HL-60/S4 (cell line): Measurements from ENCODE around the gene PPP1CC.

Source experiments
- in situ Hi-C: fragments of 300-500 bp; cut with MboI; formaldehyde crosslinking; loops from 2 replicates; pipeline ENCODE4 v1.14.3; 2022; ENCODE audit warnings: low sequenced_read_pairs

Gene PPP1CC

DNA sequence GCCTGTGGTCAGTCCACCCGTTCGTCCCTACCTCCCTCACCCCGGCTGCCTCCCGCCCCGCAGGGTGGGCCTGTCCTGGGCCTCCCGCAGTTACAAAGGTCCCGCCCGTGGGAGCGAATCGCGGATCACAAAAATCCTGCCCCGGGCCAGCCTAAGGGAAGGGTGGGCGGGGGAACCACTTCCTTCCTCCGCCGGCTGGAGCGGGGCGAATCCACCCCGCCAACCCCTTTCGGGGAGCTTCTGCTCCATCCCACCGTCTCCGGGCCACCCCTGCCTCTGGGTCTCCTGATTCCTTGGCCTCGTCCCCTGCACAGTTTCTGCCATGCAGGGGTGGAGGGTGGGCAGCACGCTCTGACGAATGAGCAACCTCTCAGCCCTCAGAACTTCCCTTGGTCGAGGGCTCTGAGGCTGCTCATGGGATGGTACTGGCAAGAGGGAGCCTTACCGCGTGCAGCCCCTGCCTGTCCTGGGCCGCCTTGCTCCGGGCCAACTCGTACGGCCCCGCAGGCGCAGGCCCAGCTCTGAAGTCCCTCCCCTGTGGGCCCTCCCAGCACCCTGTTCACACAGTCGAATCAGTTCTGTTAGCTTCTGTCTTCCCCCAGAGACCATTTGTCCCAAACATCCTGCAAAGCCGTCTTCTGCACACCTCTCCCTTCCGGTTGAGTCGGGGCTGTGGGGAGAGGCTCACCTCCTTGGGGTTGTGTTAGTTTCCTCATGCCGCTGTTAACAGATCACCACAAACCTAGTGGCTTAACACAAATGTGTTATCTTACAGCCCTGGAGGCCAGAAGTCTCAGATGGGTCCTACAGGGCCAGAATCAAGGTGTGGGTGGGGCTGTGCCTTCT is 53.2 kb downstream of the PPP1CC start:
- in situ Hi-C loops = loop anchor here (10.0 kb wide), 1 partner anchor 75 kb away; the partner anchor contains the start of gene TCTN1

DNA sequence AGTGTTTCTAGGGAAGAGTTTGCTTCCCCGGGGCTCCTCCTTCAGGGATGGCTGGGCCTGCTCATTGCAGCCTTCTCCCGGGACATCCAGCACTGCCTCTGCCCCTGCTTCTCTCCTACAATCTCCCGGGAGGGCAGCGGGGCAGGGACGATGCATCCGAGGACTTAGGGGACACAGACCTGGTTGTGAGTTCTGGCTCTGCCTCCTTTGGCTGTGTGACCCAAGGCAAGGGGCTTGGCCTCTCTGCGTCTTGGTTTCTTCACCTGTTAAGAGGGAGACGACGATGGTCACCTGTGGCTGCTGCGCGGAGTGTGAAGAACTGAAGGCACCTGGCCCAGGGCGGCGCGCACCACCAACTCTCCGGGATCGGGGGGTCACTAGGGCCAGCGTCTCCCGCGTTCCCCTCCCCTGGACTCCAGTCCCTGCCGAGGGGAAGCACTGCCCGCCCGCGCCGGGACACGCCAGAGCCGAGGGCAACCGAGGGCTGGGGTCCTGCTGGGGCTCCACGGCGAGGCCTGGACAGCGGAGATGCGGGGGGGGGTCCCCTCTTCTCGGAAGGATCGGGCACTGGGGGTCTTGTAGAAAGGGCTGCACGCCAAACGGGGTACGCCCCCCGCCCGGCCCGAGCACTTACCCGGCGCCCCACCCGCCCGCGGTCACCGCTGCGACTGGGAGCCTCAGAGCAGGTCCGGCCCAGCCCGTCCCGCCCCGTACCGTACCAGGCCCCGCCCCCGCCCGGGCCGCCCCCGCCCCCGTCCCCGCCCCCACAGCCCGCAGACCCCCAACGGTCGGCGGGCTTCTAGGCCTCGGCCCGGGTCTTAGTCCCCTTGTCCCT is 54.0 kb downstream of the PPP1CC start, which contains the start of gene HVCN1:
TSS of gene HVCN1 (minus strand) at position 670 of the 835 bp plus-strand sequence. CDS start 5,870 bp downstream, outside the sequence.
- in situ Hi-C loops = no loop called here

DNA sequence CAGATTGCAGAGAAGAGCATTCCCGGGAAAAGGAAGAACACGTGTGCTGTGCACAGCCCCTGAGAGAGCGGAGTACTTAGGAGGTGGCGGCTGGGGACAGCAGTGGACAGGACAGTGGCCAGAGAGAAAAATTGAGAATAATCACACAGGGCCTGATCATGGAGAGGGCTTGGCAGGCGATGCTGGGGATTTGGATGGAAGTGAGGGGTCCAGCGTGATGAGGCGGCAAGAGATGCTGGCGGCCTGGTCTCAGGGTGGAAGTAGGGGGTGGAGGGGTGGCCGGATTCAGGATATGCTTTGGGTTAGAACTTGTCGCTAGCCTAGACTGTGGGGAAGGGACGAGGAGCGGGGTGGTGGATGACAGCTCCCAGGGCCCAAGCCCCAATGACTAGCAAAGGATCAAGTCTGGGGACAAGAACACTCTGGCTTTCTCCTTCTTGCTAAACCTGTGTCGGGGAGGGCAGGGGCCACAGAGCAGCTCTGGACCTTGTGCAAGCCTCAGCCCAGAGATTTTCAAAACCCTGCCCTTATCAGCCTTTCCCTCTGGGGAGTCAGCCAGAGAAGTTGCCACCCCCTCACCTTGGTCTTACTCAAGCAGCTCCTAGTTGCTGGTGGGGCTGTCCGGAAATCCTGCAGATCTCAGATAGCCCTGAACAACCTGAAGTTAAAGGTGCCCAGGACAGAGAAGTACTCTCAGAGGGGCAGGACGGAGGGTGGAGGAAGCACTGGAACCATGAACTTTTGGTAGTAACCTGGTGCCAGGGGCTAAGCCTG is 55.1 kb downstream of the PPP1CC start:
- in situ Hi-C loops = no loop called here

DNA sequence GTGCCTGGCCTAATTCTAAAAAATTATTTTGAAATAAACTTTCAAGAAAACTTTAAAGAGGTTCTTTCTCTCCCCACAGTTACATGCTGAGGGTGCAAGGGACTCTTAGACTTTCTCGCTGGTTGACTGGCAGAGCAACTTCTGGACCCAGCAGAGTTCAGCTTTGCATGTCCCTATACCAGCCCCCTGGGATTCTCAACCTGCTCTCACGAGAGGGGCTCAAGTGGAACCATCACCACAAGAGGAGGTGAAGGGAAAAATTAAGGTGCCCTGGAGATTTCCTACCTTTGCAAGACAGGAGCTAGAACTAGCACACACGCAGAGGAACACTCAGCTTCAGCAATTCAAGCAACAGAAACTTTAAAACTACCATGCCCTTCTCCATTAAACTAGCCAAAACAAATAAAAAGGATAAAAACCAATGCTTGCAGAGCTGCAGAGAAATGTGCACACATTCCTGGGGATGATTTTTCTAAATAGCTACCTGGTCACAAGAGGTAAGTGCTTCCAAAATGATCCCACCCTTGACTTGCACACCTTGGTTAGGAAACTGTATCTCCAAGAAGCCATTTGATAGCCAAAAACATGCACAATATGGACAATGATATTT is 56.3 kb downstream of the PPP1CC start:
- in situ Hi-C loops = no loop called here

DNA sequence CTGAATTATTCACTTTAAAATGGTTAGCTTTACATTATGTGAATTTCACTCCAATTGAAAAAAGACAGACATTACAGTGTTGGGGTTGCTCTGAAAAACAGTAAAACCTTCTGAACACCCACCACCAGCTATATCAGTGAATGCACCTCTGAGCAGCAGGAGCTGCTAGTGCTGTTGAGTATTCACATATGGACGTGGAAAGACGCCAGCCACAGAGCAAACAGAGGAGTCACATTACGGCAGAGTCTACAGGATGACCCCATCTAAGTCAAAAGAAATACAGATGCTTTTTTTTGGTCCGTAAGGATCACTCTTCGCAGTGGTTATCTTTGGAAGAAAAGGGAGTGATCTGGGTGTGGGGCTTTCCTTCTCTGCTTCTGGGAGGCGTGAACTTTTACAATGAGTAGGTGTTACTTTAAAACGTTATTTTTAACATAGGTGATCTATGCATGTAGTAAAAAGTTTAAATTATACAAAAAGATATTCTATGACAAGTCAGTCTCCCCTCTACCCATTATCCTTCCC is 58.3 kb downstream of the PPP1CC start:
- in situ Hi-C loops = no loop called here

DNA sequence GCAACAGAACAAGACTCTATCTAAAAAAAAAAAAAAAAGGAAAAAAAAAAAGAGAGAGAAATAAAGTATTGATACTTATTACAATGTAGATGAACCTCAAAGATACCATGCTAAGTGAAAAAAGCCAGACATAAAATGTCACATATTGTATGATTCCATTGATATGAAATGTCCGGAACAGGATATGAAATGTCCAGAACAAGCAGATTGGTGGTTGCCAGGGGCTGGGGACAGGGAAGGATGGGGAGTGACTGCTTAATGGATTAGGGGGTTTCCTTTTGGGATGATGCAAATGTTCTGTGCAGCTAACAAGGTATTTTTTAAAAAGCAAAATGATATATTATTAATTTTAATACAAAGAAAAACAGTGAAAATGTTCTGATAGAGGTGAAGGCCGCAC is 58.8 kb downstream of the PPP1CC start:
- in situ Hi-C loops = no loop called here

DNA sequence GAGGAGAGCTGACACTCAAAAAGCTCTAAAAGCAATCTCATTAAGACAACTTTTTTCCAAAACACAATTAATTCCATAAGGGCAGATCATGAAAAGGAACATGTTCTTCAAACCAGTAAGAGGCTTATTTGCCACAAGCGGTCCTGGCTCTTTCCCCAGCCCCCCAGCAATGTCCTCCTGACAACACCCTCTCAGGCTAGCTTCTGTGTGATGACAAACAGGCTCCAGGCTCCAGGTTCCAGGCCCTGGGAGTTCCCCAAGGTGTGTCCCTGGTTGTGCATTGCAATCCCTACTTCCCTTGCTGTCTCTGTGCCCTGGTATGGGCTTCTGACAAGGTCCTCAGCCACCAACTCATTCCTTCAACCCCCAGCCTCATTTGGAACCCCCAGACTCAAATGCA is 62.7 kb downstream of the PPP1CC start:
- in situ Hi-C loops = no loop called here

DNA sequence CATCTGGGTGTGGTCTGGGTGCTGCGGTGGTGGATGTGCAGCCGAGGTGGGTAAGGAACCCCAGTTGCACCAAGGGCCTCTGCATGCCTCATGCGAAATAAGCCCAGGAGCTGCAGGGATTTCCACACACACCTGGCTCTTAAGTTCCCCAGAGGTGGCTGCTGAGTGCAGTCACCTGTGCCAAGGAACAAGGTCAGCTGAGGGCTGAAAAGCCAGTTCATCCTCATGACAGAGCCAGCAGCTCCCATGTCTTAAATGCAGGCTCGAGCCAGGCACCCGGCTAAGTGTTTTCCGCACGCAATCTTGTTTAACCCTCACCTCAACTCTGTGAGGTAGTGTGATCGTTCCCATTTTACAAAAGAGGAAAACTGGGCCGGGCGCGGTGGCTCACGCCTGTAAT is 63.5 kb downstream of the PPP1CC start:
- in situ Hi-C loops = no loop called here

DNA sequence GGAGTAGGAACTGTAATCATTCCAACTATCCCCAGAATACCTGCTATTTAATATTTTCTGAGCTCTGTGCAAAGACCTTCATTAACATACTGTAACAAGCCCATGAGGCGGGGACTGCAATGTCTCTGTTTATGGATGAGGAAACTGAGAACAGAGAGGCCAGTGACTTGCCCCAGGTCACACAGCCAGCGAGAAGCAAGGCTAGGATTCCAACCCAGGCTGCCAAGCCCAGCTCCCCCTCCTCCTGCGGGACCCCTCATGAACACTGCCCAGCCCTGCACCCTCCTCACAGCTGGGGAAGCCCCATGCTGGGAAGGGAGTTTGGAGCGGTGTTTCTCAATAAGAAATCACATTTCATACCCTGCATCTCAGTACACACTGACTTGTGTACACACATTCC is 64.7 kb downstream of the PPP1CC start:
- in situ Hi-C loops = no loop called here

DNA sequence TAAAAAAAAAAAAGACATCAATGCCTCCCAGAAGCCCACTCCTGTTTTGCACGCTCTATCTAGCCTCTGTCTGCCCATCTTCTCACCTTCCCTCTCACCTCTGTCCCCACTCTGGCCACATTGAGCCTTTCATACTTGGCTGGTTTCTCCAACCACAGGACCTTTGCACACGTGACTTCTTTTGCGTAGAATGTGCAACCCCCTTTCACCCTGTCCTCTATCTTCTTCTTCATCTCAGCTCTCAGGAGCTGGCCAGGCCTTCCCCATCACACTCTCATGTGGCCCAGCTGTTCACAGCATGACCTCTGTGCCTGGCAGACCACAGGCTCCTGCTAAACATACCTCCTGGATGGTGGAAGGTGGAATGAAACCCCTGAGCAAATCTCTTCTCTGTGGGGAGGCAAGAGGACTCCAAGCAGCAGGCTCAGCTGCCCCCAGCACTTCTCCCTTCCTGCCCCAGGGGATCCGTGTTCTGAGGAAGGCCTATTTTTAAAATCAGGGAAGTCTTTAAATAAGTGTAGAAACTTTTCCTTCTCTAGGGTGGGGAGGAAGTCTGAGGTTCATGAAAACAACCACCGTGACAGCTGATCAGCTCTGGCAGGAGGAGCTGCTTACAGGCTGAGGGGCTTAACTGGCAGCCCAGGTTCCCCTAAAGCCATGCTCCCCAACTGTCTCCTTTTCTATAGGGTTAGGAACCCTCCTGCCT is 65.3 kb downstream of the PPP1CC start:
- in situ Hi-C loops = no loop called here

DNA sequence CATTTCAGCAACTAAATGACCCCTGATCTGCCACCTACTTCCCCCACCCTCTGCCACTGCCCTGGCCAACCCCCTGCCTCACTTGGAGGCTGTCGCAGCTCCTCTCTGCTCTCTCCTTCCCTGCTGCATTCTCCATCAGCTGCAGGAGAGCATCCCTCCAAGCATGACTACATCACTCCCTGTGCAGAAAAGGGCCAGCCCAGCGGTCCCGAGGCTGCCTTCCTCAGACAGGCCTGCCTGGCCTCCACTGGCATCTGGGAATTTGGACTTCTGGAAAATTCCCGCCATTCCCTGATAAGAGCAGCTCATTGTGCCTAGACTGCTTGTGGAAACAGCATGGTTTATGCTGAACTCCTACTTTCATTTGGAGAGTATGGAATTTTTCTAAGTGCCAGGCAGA is 66.5 kb downstream of the PPP1CC start:
- in situ Hi-C loops = no loop called here

DNA sequence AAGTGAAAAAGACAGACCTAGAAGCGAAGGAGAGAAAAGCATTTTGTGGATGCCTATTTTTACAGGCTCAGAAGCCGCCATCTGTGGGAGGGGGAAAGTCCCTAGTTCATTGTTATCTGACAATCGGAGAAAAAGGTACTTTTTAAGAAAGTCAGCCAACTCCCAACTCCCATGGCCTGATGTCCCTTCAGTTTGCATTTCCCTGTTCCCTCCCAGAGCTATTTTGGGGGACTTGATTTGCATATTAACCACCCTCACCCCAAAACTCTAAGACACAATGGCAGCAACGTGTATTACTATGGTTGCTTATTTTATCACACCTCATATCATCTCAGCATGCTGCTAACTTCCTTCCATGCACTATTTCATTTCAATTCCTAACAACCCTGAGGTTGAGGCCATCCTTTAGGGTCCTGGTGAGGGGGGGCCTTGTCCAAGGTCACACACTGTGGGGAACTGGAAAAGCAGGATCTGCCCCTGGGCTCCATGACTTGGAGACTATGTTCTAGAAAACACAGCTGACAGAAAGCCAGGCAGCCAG is 72.5 kb downstream of the PPP1CC start:
- in situ Hi-C loops = no loop called here
